Uterus (tissue), 4 donors: ENCODE results near the gene BBS1. TPM values are rescaled to one million over a fixed set of nuclear protein-coding genes. Genes with fewer than 3 reads are reported as not detected.

ENCODE experiments used
- DNase-seq, 2 donors: peaks; one replicate each; pipeline ENCODE4 v3.0.0-alpha.2; 2019 to 2020
- H3K27ac ChIP-seq, 2 donors: fragments of 200-600 bp; sonication (generic); 1 replicate in 1 of 2; 2 replicates in 1 of 2; pipeline ENCODE4 v1.5.1; 2016 to 2018
- H3K27me3 ChIP-seq, 2 donors: fragments of 200-600 bp; sonication (generic); one replicate each; pipeline ENCODE4 v1.5.1; 2018 to 2019; ENCODE audit warnings: control low read depth in 1 of 2
- H3K36me3 ChIP-seq, 2 donors: fragments of 200-600 bp; sonication (generic); one replicate each; pipeline ENCODE4 v1.5.1; 2019; ENCODE audit warnings: control low read depth in 1 of 2
- H3K4me1 ChIP-seq, 2 donors: fragments of 200-600 bp; sonication (generic); one replicate each; pipeline ENCODE4 v1.5.1; 2018 to 2019; ENCODE audit warnings: control low read depth in 1 of 2
- H3K4me3 ChIP-seq, 2 donors: fragments of 200-600 bp; sonication (generic); 1 replicate in 1 of 2; 2 replicates in 1 of 2; pipeline ENCODE4 v1.5.1; 2018 to 2019; ENCODE audit warnings: mild to moderate bottlenecking in 1 of 2
- H3K9me3 ChIP-seq, 2 donors: fragments of 200-600 bp; sonication (generic); one replicate each; pipeline ENCODE4 v1.5.1; 2019; ENCODE audit warnings: control low read depth in 1 of 2
- CTCF ChIP-seq, 4 experiments: fragments of 200-600 bp in 2 of 4; fragments of 450-650 bp in 2 of 4; sonication (generic) in 2 of 4; IDR thresholded peaks; one replicate each; pipeline ENCODE4 v1.5.1; 2016 to 2019; ENCODE audit warnings: antibody characterized with exemption in 4 of 4, mild to moderate bottlenecking in 2 of 4, moderate library complexity in 1 of 4
- POLR2A ChIP-seq, 2 donors: fragments of 450-650 bp; IDR thresholded peaks; one replicate each; pipeline ENCODE4 v1.6.1; 2016; ENCODE audit warnings: antibody characterized with exemption in 2 of 2, mild to moderate bottlenecking in 1 of 2, moderate library complexity in 1 of 2
- intact Hi-C: fragments of 100-400 bp; cut with DNase I; formaldehyde crosslinking; loops from one replicate; pipeline ENCODE4 v1.15.1; 2023; ENCODE audit warnings: low total_unique reads
- total RNA-seq, 4 donors: library from RNA; depleted of rRNA in 3 of 4; stranded (reverse); fragments of >200 nt in 3 of 4; gene quantifications; one replicate each; pipeline versions ENCODE4 v1.1.0 to v1.2.4, GENCODE V29; 2014 to 2023
- donor health status: DM: yes; HTN: yes; CAD: no.

BBS1 gene
- total RNA-seq, 4 donors from 2014 or later, result 32.1 to 84.4 (median 56.8) TPM

GRCh38 chr11:66568124-66568916 is 57.9 kb downstream of the BBS1 start, which contains the start of gene CTSF:
TSS of gene CTSF (minus strand) at chr11:66568606. CDS start at chr11:66568486, 120 bp downstream.
- peak within 1 kb of the TSS; percentile 22 to 78 for H3K4me3 ChIP-seq
- peak within 1 kb of the TSS; percentile 58 to 75 for H3K27ac ChIP-seq
- no peaks in the 10 kb centered on the region for H3K9me3 ChIP-seq
- peak; percentile 83 for DNase-seq
- H3K4me1 ChIP-seq, result peaks cover 0 to 5% of the 10 kb centered on the region in 2 donors
- H3K36me3 ChIP-seq, result no peaks in the 10 kb centered on the region
- H3K27me3 ChIP-seq, result no peaks in the 10 kb centered on the region
- intact Hi-C loops, result no loop called here
- TF ChIP-seq CTCF (IDR thresholded peaks at IDR 0.05) (peak in 1 of 4 experiments; percentile 20), POLR2A (IDR thresholded peaks at IDR 0.05) (peak; percentile 39 to 54)

- Histone ChIP-seq H3K4me3 (no peak overlapping the region), H3K36me3 (no peaks in the 10 kb centered on the region), H3K27ac (peak overlapping the region; percentile 58 to 75), H3K27me3 (no peaks in the 10 kb centered on the region), H3K9me3 (no peaks in the 10 kb centered on the region), H3K4me1 (peaks cover 0 to 5% of the 10 kb centered on the region in 2 donors)
- no peak for DNase-seq
- intact Hi-C loops, result no loop called here
- TF ChIP-seq POLR2A (IDR thresholded peaks at IDR 0.05) (no peak), CTCF (IDR thresholded peaks at IDR 0.05) (no peak)
These were observed 58.6 kb downstream of the BBS1 start for GRCh38 chr11:66569076-66569475.

GRCh38 chr11:66570079-66570849 is 59.8 kb downstream of the BBS1 start:
- Histone ChIP-seq H3K36me3 (no peaks in the 10 kb centered on the region), H3K27ac (no peak overlapping the region), H3K9me3 (no peaks in the 10 kb centered on the region), H3K27me3 (no peaks in the 10 kb centered on the region), H3K4me3 (no peak overlapping the region), H3K4me1 (peaks cover 0 to 5% of the 10 kb centered on the region in 2 donors)
- intact Hi-C loops, result no loop called here
- DNase-seq, result no peak
- TF ChIP-seq POLR2A (IDR thresholded peaks at IDR 0.05) (no peak), CTCF (IDR thresholded peaks at IDR 0.05) (no peak)

GRCh38 chr11:66570850-66571180 is 60.4 kb downstream of the BBS1 start:
- intact Hi-C loops, result no loop called here
- Histone ChIP-seq H3K27ac (no peak overlapping the region), H3K36me3 (no peaks in the 10 kb centered on the region), H3K27me3 (no peaks in the 10 kb centered on the region), H3K4me3 (no peak overlapping the region), H3K4me1 (peaks cover 0 to 5% of the 10 kb centered on the region in 2 donors), H3K9me3 (no peaks in the 10 kb centered on the region)
- TF ChIP-seq POLR2A (IDR thresholded peaks at IDR 0.05) (no peak), CTCF (IDR thresholded peaks at IDR 0.05) (no peak)
- no peak for DNase-seq
